Measurements from ENCODE around the gene CCRL2. TPM values are rescaled to one million over a fixed set of nuclear protein-coding genes. Genes with fewer than 3 reads are reported as not detected.

Gene CCRL2
- total and polyA plus RNA-seq, 2 donors (not counting 1 experiment from before 2014, with no cell fraction given), result 2.6 to 3.3 TPM

- no peaks in the 10 kb centered on the region for H3K9me3 ChIP-seq (ENCODE audit: control extremely low read depth in 1 of 3, control insufficient read depth in 2 of 3, insufficient read depth in 1 of 3, low read length in 2 of 3)
- H3K9ac ChIP-seq (ENCODE audit: low read length), result peak within 1 kb of the TSS; percentile 20
- Mint-ChIP-seq H3K4me3 (no peak within 1 kb of the TSS), H3K9me3 (ENCODE audit: insufficient read depth) (no peaks in the 10 kb centered on the region), H3K4me1 (peaks cover 38% of the 10 kb centered on the region), H3K27me3 (peaks cover 3% of the 10 kb centered on the region), H3K27ac (peak within 1 kb of the TSS; percentile 41)
- H4K20me1 ChIP-seq (ENCODE audit: control insufficient read depth, insufficient read depth, low read length, poor library complexity, severe bottlenecking), result no peaks in the 10 kb centered on the region
- no peak within 1 kb of the TSS for H3K4me2 ChIP-seq (replicated peaks; ENCODE audit: low read depth, low read length, poor library complexity, severe bottlenecking)
- H3K36me3 ChIP-seq (replicated peaks in 1 of 2; ENCODE audit: control extremely low read depth in 1 of 2, control insufficient read depth in 1 of 2, extremely low read depth in 1 of 2, insufficient read depth in 2 of 2, low read length in 1 of 2), result no peaks in the 10 kb centered on the region
- intact Hi-C loops (cut with micrococcal nuclease), result loop anchor here (2.0 kb wide), 1 partner anchor 18 kb away; no protein-coding TSS in a partner anchor
- peaks cover 0 to 2% (median 0%) of the 10 kb centered on the region in 4 experiments for H3K27me3 ChIP-seq (replicated peaks in 1 of 4; ENCODE audit: control extremely low read depth in 1 of 4, control insufficient read depth in 3 of 4, insufficient read depth in 4 of 4, low read length in 3 of 4)
- ATAC-seq (ENCODE audit: low read depth) (no peak), DNase-seq (no peak)
- TF ChIP-seq EZH2 (IDR thresholded peaks at IDR 0.05; ENCODE audit: borderline replicate concordance, insufficient read depth, low read depth, low read length, poor library complexity, severe bottlenecking), result no peak
- TF ChIP-seq CTCF (IDR thresholded peaks at IDR 0.05), result no peak
- H3K4me1 ChIP-seq (ENCODE audit: control insufficient read depth in 2 of 2, insufficient read depth in 2 of 2, low read length in 2 of 2), result peaks cover 12 to 20% of the 10 kb centered on the region in 2 donors
- no peaks in the 10 kb centered on the region for H3K79me2 ChIP-seq (ENCODE audit: control insufficient read depth, insufficient read depth, low read length)
- CTCF ChIA-PET, result interaction anchor here (0.7 to 13.1 kb wide), 18 partner anchors 10 to 432 kb away, joined by 3 to 233 read pairs (median 6); partner anchors contain the start of gene CCR1
- no peak within 1 kb of the TSS for H3K27ac ChIP-seq (ENCODE audit: low read length in 2 of 2)
- WGBS (ENCODE audit: insufficient coverage), result no CpG with 5 or more reads among the region's 5 CpGs
- peak within 1 kb of the TSS in 1 of 5 experiments; percentile 10 for H3K4me3 ChIP-seq (ENCODE audit: control extremely low read depth in 1 of 5, extremely low read depth in 1 of 5, insufficient read depth in 1 of 5, low read depth in 2 of 5, low read length in 4 of 5)
- POLR2A ChIA-PET, result interaction anchor here (0.6 kb wide), 1 partner anchor 102 kb away, joined by 4 read pairs; no protein-coding TSS in a partner anchor
- peak within 1 kb of the TSS; percentile 30 for H2AFZ ChIP-seq (ENCODE audit: insufficient read depth, low read depth, low read length, poor library complexity, severe bottlenecking)
These were observed 36.1 kb upstream of the CCRL2 start, which contains the start of gene CCR5 for GRCh38 chr3:46370839-46371518. Gene CCR5 (plus strand): TSS chr3:46370946. CDS start chr3:46372903, 1,957 bp downstream.

Measured in B cell (primary cell).